GM21528 (cell line): ENCODE data around the gene WDHD1.
"Not testable (repeated sequence)": the region's sequence is repeated elsewhere in the genome, so short reads cannot be mapped to it uniquely, and the experiment has no call there.

Experiments used
- ATAC-seq: cut with Tn5 transposase; IDR thresholded peaks from one replicate; pipeline ENCODE4 v1.9.1; 2021; ENCODE audit warnings: mild to moderate bottlenecking, moderate library complexity; ENCODE audit not compliant: unreplicated experiment, low FRiP score

Gene WDHD1

GRCh38 chr14:54909817-54910558, 116.9 kb downstream of the WDHD1 start:
- no peak for ATAC-seq

- ATAC-seq: not testable (repeated sequence)
Observed at GRCh38 chr14:54908973-54909372, 117.9 kb downstream of the WDHD1 start.

GRCh38 chr14:54908190-54908589, 118.7 kb downstream of the WDHD1 start:
- ATAC-seq: no peak

- ATAC-seq: no peak
Observed at GRCh38 chr14:54906075-54906474, 120.8 kb downstream of the WDHD1 start.

GRCh38 chr14:54902521-54903420, 124.1 kb downstream of the WDHD1 start, which contains the start of gene GCH1:
Gene GCH1, minus strand, starts transcription at chr14:54902826. Its CDS starts 163 bp downstream, at chr14:54902663.
- peak; percentile 84 for ATAC-seq

GRCh38 chr14:54902143-54902520, 124.8 kb downstream of the WDHD1 start:
- peak; percentile 64 for ATAC-seq

GRCh38 chr14:54901380-54902142, 125.3 kb downstream of the WDHD1 start:
- ATAC-seq: no peak

GRCh38 chr14:54899573-54899972, 127.3 kb downstream of the WDHD1 start:
- no peak for ATAC-seq

- ATAC-seq: not testable (repeated sequence)
Observed at GRCh38 chr14:54897809-54898555, 128.9 kb downstream of the WDHD1 start.

- ATAC-seq: no peak
Observed at GRCh38 chr14:54895683-54896082, 131.2 kb downstream of the WDHD1 start.

- ATAC-seq: no peak
Observed at GRCh38 chr14:54894995-54895394, 131.9 kb downstream of the WDHD1 start.

- no peak for ATAC-seq
Observed at GRCh38 chr14:54893151-54893760, 133.6 kb downstream of the WDHD1 start.

GRCh38 chr14:54891471-54892245, 135.2 kb downstream of the WDHD1 start:
- no peak for ATAC-seq

- peak; percentile 68 for ATAC-seq
Observed at GRCh38 chr14:54890788-54891187, 136.1 kb downstream of the WDHD1 start.

GRCh38 chr14:54889919-54890318, 137.0 kb downstream of the WDHD1 start:
- no peak for ATAC-seq
